ENCODE measurements around the gene INVS. TPM values are rescaled to one million over a fixed set of nuclear protein-coding genes. Genes with fewer than 3 reads are reported as not detected.

The INVS gene
- total and polyA plus RNA-seq, 2 of the 4 experiments (the other 2 are of a cell fraction), result 9.2 to 33.5 TPM

GRCh38 chr9:100281066-100281465, 182.0 kb downstream of the INVS start (continued):
- no peak for TF ChIP-seq MAZ (IDR thresholded peaks at IDR 0.05; ENCODE audit: borderline replicate concordance, low read depth, low read length)
- TF ChIP-seq MAFK (IDR thresholded peaks at IDR 0.05; ENCODE audit: low read depth, low read length), result no peak

- 100% methylated on average over 4 of the region's 7 CpGs; no CpG with 5 or more reads in 1 of the 2 experiments for WGBS, 2 experiments (ENCODE audit: extremely low coverage in 2 of 2, insufficient read length in 1 of 2)
- CTCF ChIA-PET, result interaction anchor here (1.1 kb wide), 1 partner anchor 9 kb away, joined by 3 read pairs; no protein-coding TSS in a partner anchor
- no peaks in the 10 kb centered on the region for H3K9me1 ChIP-seq (ENCODE audit: insufficient read depth, low read length)
Observed at GRCh38 chr9:100281676-100282387, 182.8 kb downstream of the INVS start.

More at GRCh38 chr9:100281676-100282387, 182.8 kb downstream of the INVS start:
- H3K79me1 ChIP-seq (ENCODE audit: low read depth in 1 of 2, low read length in 2 of 2), result no peaks in the 10 kb centered on the region
- in situ Hi-C loops (cut with MboI; ENCODE audit: low sequenced_read_pairs) (no loop called here), intact Hi-C loops (cut with micrococcal nuclease) (no loop called here), dilution Hi-C loops (cut with HindIII; ENCODE audit: low sequenced_read_pairs, unreplicated experiment) (no loop called here)
- no peak overlapping the region for H3K27ac ChIP-seq (ENCODE audit: insufficient read depth, low read length)
- H2AFZ ChIP-seq (replicated peaks; ENCODE audit: low read length, poor library complexity), result no peak overlapping the region
- no peak overlapping the region for H3K9ac ChIP-seq (ENCODE audit: low read depth, low read length)
- H3K4me3 ChIP-seq (ENCODE audit: insufficient read depth, low read depth, low read length), result no peak overlapping the region
- H3K4me2 ChIP-seq (ENCODE audit: low read depth, low read length), result no peak overlapping the region
- H3K14ac ChIP-seq (replicated peaks; ENCODE audit: low read depth, low read length), result no peak overlapping the region
- ATAC-seq (ENCODE audit: low read depth), result no peak
- POLR2A ChIA-PET (ENCODE audit: unreplicated experiment), result no interaction called here
- no peak overlapping the region for H2AK9ac ChIP-seq (replicated peaks; ENCODE audit: low read depth, low read length, poor library complexity)
- no peak overlapping the region for H2BK20ac ChIP-seq (ENCODE audit: low read depth, low read length)
- TF ChIP-seq SMC3 (IDR thresholded peaks at IDR 0.05; ENCODE audit: low read depth, low read length) (no peak), CHD1 (IDR thresholded peaks at IDR 0.05; ENCODE audit: low read depth, low read length) (no peak), CEBPB (IDR thresholded peaks at IDR 0.05; ENCODE audit: low read depth, low read length) (no peak), RCOR1 (IDR thresholded peaks at IDR 0.05; ENCODE audit: insufficient replicate concordance, low read length) (no peak), ELK1 (IDR thresholded peaks at IDR 0.05; ENCODE audit: borderline replicate concordance, low read depth, low read length) (no peak), NFE2L2 (IDR thresholded peaks at IDR 0.05; ENCODE audit: low read depth, low read length) (no peak), MAZ (IDR thresholded peaks at IDR 0.05; ENCODE audit: borderline replicate concordance, low read depth, low read length) (no peak), BHLHE40 (IDR thresholded peaks at IDR 0.05; ENCODE audit: low read depth, low read length) (no peak), RAD21 (IDR thresholded peaks at IDR 0.05; ENCODE audit: low read length) (no peak), USF2 (IDR thresholded peaks at IDR 0.05; ENCODE audit: low read depth, low read length) (no peak), MXI1 (IDR thresholded peaks at IDR 0.05; ENCODE audit: borderline replicate concordance, low read depth, low read length) (no peak), POLR2A (IDR thresholded peaks at IDR 0.05; ENCODE audit: low read depth, low read length) (no peak), MAFK (IDR thresholded peaks at IDR 0.05; ENCODE audit: low read depth, low read length) (no peak), RFX5 (IDR thresholded peaks at IDR 0.05; ENCODE audit: low read depth, low read length) (no peak)
- no peak overlapping the region for H4K8ac ChIP-seq (ENCODE audit: low read depth in 2 of 2, low read length in 2 of 2)
- peaks cover 3% of the 10 kb centered on the region; the same call in 1 of the 2 replicates for H3K4me1 ChIP-seq (ENCODE audit: control insufficient read depth, insufficient read depth, low read length)
- H3K4ac ChIP-seq (ENCODE audit: low read depth, low read length), result no peak overlapping the region
- no peak overlapping the region for H2AK5ac ChIP-seq (ENCODE audit: low read depth, low read length)
- no peak overlapping the region for H2BK120ac ChIP-seq (ENCODE audit: low read depth, low read length)
- H4K5ac ChIP-seq (ENCODE audit: low read depth, low read length), result no peak overlapping the region
- no peak overlapping the region for H3K23ac ChIP-seq (ENCODE audit: low read depth, low read length)
- no peaks in the 10 kb centered on the region for H3K27me3 ChIP-seq (ENCODE audit: control insufficient read depth, insufficient read depth, low read length)
- no peak overlapping the region for H2BK15ac ChIP-seq (ENCODE audit: low read depth, low read length)
- no TSS peak for BruUV-seq (replicated peaks)
- H3K18ac ChIP-seq (ENCODE audit: low read depth, low read length), result no peak overlapping the region
- no peak overlapping the region for H3K56ac ChIP-seq (ENCODE audit: extremely low read depth, insufficient read depth, low read length)
- no peaks in the 10 kb centered on the region for H4K20me1 ChIP-seq (ENCODE audit: insufficient read depth, low read length)
- DNase-seq, result no peak
- H3K36me3 ChIP-seq (ENCODE audit: control insufficient read depth, insufficient read depth, low read length), result peaks cover 13% of the 10 kb centered on the region
- no peaks in the 10 kb centered on the region for H3K9me3 ChIP-seq (ENCODE audit: control insufficient read depth, insufficient read depth, low read length)
- H2BK5ac ChIP-seq (ENCODE audit: low read depth, low read length, poor library complexity, severe bottlenecking), result no peak overlapping the region
- H4K91ac ChIP-seq (ENCODE audit: insufficient read depth, low read depth, low read length), result no peak overlapping the region
